Coronary artery (tissue), 2 donors: ENCODE measurements around the gene CD300LD.
"Not testable (repeated sequence)": the region's sequence is repeated elsewhere in the genome, so short reads cannot be mapped to it uniquely, and the experiment has no call there.

ENCODE experiments used
- DNase-seq: peaks from one replicate; pipeline ENCODE4 v3.0.0-alpha.2; 2017; ENCODE audit warnings: low spot score
- H3K27ac ChIP-seq, 2 donors: fragments of 200-600 bp; sonication (generic); one replicate each; pipeline ENCODE4 v1.5.1; 2016 to 2019
- H3K4me3 ChIP-seq: fragments of 200-600 bp; sonication (generic); 2 replicates; pipeline ENCODE4 v1.5.1; 2016; ENCODE audit warnings: mild to moderate bottlenecking, moderate library complexity
- TF ChIP-seq, protein P1 (sequence below): fragments of 200-600 bp; sonication (generic); IDR thresholded peaks from one replicate; pipeline ENCODE4 v1.5.1; 2019; ENCODE audit warnings: antibody characterized with exemption

CD300LD gene

DNA sequence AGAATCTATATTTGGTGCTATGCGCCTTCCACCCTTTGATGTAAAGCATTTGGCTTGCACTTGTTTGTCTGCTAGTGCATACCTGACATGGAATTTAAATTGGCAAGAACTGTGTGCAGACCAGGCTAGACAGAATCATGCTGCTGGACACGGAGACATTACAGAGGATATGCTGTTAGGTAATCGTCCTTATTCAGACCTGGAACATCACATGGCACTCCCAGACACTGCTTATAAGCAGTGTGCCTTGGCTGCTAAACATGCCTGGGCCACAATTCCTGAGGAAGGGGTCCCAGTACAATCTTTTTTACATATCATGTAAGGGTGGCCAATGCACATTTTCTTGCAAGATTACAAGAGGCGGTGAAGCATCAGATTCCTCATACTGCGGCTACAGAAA, 6.4 kb downstream of the CD300LD start:
- Histone ChIP-seq H3K27ac (no peak overlapping the region), H3K4me3 (no peak overlapping the region)
- TF ChIP-seq, protein P1, sequence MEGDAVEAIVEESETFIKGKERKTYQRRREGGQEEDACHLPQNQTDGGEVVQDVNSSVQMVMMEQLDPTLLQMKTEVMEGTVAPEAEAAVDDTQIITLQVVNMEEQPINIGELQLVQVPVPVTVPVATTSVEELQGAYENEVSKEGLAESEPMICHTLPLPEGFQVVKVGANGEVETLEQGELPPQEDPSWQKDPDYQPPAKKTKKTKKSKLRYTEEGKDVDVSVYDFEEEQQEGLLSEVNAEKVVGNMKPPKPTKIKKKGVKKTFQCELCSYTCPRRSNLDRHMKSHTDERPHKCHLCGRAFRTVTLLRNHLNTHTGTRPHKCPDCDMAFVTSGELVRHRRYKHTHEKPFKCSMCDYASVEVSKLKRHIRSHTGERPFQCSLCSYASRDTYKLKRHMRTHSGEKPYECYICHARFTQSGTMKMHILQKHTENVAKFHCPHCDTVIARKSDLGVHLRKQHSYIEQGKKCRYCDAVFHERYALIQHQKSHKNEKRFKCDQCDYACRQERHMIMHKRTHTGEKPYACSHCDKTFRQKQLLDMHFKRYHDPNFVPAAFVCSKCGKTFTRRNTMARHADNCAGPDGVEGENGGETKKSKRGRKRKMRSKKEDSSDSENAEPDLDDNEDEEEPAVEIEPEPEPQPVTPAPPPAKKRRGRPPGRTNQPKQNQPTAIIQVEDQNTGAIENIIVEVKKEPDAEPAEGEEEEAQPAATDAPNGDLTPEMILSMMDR, result no peak
- DNase-seq, result no peak

DNA sequence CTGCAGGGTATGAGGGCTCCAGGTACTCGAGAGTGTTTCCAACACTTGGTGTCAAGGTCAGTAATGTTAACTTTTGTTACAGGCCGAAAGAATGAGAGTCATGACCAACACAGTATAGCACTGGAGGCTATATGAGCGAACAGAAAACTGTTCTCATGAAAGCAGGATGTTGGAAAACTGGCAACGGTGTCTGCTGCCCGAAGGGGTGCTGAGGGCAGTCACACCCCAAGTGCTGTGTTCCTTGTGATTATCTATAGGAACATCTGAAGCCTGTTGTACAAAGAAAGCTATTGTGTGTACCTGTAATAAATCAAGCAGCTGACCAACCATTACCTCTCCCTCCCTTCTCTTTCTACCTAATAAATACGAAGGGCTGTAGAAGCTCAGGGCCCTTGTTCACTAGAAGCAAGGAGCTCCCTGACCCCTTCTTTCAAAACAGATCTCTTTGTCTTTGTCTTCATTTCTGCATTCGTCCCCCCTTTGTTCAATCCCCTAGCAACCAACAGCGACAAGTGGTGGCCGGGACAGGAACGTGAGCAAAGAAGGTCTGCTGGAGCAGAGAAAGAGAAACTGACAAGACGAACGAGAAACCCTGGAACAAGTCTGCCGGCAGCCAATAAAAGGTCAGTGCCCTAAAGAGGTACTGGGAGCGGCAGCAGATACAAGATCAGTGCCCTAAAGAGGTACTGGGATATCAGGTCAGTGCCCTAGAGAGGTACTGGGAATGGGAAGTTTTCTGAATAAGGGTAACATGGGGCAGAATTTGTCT, 7.6 kb downstream of the CD300LD start:
- TF ChIP-seq, protein P1, result no peak
- Histone ChIP-seq H3K4me3 (no peak overlapping the region), H3K27ac (no peak overlapping the region)
- DNase-seq, result no peak

DNA sequence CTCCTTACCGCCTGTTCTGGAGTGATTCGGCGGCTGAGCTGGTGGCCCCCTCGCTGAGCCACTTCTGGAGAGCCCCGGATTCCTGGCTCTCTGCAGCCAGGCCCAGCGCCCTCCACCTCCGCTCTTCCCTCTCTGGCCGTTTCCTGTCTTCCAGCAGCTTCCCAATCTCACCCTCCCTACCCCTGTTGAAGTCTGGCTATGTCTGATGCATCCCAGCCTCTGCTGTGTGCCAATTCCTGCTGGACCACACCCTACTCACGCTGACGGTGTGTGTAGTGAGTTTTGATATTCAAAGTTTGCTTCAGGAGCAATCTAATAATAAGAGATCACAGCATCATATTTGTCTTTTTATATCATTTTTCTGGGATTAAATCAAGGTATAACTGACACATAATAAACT, 9.4 kb downstream of the CD300LD start:
- H3K4me3 ChIP-seq, result no peak overlapping the region
- H3K27ac ChIP-seq, result no peak overlapping the region
- no peak for DNase-seq
- TF ChIP-seq, protein P1, result no peak

DNA sequence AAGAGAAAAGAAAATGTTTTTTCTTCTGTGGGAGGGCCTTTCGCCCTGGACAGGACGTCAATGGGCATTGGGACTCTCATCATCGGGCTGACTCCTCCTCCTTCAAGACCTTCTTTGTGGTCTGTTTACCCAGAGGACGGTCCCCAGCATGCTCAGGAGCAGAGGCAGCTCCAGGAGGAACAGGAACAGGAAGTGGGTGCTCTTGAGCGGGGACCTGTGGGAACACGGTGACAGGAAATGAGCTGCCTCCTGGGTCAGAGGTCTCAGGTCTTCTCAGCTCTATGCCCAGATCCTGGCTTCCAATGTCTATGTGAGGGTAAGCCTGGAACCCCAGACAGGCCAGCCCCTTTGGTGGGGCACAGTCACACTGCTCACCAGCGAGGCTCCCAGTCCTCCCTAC, 12.2 kb downstream of the CD300LD start:
- no peak overlapping the region for H3K4me3 ChIP-seq
- TF ChIP-seq, protein P1, result no peak
- no peak overlapping the region for H3K27ac ChIP-seq
- DNase-seq, result no peak

DNA sequence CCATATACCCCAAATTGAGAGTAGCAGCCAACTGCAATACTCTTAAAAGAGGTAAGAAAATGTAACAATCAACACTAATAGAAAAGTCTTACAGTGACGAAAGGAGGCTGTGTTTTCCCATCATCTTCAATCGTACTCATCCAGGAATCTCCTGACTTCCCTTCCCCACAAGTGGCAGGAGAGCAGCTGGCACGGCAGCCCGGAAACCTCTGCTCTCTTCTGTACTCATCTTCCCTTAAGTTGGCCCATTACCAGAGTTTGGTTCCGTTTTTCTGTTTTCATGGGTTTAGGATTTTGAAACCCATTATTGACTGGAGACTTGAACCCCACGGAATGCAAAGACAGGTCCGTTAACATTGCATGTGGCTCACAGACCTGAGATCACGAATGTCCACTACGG, 13.1 kb downstream of the CD300LD start:
- Histone ChIP-seq H3K27ac (no peak overlapping the region), H3K4me3 (no peak overlapping the region)
- no peak for DNase-seq
- TF ChIP-seq, protein P1, result no peak

DNA sequence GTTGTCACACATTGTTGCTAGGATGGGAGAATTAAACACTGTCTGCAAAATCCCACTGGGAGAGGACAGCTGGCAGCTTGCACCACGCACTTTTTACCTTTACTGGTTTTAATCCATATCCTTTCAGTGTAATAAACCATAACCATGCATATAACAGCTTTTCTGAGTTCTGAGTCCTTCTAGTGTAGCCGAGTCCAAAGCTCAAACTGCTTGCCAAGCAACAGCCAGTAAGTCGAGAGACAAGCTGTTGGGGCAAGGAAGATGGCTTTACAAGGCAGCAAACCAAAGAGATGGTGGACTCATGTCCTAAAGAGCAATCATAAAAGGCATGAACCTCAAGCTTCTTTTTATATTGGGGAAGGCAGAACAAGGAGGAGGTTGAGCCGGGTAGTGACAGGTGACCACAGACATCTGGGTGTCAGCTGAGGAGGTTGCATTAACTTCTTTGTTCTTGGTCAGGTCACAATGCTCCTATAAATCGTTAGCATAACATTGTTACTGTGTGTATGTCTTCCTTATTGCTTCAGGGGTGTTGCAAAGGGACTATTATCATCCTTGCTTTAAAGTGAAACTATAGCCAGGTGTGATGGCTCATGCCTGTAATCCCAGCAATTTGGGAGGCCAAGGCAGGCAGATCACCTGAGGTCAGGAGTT, 17.5 kb downstream of the CD300LD start:
- no peak for DNase-seq
- H3K27ac ChIP-seq, result no peak overlapping the region
- TF ChIP-seq, protein P1, result no peak
- no peak overlapping the region for H3K4me3 ChIP-seq

DNA sequence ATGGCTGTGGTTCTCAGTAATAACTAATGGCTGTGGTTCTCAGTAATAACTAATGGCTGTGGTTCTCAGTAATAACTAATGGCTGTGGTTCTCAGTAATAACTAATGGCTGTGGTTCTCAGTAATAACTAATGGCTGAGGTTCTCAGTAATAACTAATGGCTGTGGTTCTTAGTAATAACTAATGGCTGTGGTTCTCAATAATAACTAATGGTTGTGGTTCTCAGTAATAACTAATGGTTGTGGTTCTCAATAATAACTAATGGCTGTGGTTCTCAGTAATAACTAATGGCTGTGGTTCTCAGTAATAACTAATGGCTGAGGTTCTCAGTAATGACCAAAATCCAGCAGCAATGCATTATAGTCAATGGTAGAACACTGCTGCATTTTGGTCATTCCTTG, 18.4 kb downstream of the CD300LD start:
- DNase-seq, H3K27ac ChIP-seq, H3K4me3 ChIP-seq: not testable (repeated sequence)
